Measurements from ENCODE around the gene CD36.

GRCh38 chr7:80703272-80703671 is 64.8 kb downstream of the CD36 start:
- TF ChIP-seq CTCF (IDR thresholded peaks at IDR 0.05; ENCODE audit: low read length) = no peak
- TF ChIP-seq EZH2 (IDR thresholded peaks at IDR 0.05; ENCODE audit: borderline replicate concordance, low read length) = no peak
